Esophagus squamous epithelium (tissue), 5 donors: ENCODE results near the gene LGALS1. TPM values are rescaled to one million over a fixed set of nuclear protein-coding genes. Genes with fewer than 3 reads are reported as not detected.

Experiments used
- DNase-seq: peaks from one replicate; lab custom pipeline; 2025; lab: John Stamatoyannopoulos, UW
- H3K27ac ChIP-seq, 4 donors: fragments of 200-600 bp; sonication (generic); one replicate each; pipeline ENCODE4 v1.5.1; 2016 to 2019; ENCODE audit warnings: mild to moderate bottlenecking in 1 of 4
- H3K27me3 ChIP-seq, 4 donors: fragments of 200-600 bp; sonication (generic); 1 replicate in 3 of 4; 2 replicates in 1 of 4; pipeline versions ENCODE4 v1.5.1 to v1.6.0; 2017 to 2021; ENCODE audit warnings: antibody characterized with exemption in 1 of 4
- H3K36me3 ChIP-seq, 3 donors: fragments of 200-600 bp; sonication (generic); one replicate each; pipeline ENCODE4 v1.5.1; 2016 to 2019
- H3K4me1 ChIP-seq, 3 donors: fragments of 200-600 bp; sonication (generic); one replicate each; pipeline ENCODE4 v1.5.1; 2017 to 2019
- H3K4me3 ChIP-seq, 4 donors: fragments of 200-600 bp; sonication (generic); 1 replicate in 3 of 4; 2 replicates in 1 of 4; pipeline ENCODE4 v1.5.1; 2016 to 2019; ENCODE audit warnings: mild to moderate bottlenecking in 2 of 4, moderate library complexity in 1 of 4
- H3K9me3 ChIP-seq, 3 donors: fragments of 200-600 bp; sonication (generic); one replicate each; pipeline ENCODE4 v1.5.1; 2016 to 2019
- CTCF ChIP-seq, 6 experiments: fragments of 450-650 bp in 4 of 6; fragments of 200-600 bp in 2 of 6; sonication (generic) in 2 of 6; IDR thresholded peaks; one replicate each; pipeline ENCODE4 v1.5.1; 2016 to 2019; ENCODE audit warnings: antibody characterized with exemption in 6 of 6, mild to moderate bottlenecking in 4 of 6, moderate library complexity in 4 of 6
- POLR2A ChIP-seq, 4 donors: fragments of 450-650 bp; IDR thresholded peaks; one replicate each; pipeline ENCODE4 v1.6.1; 2017; ENCODE audit warnings: antibody characterized with exemption in 4 of 4, mild to moderate bottlenecking in 4 of 4, moderate library complexity in 3 of 4
- WGBS, 2 donors: methylation state at CpG; one replicate each; pipeline ENCODE4 v1.1.5; 2018; 5-methylcytosine and 5-hydroxymethylcytosine counted together
- intact Hi-C: fragments of 100-400 bp; cut with DNase I; formaldehyde crosslinking; loops from one replicate; pipeline ENCODE4 v1.15.0; 2022
- total RNA-seq, 4 donors: library from RNA; depleted of rRNA; stranded (reverse); fragments of >200 nt; gene quantifications; one replicate each; pipeline ENCODE4 v1.1.0, GENCODE V29; 2016
- donor health status: DM: yes; HTN: yes; CAD: no.

LGALS1 gene
- total RNA-seq, 4 donors from 2014 or later, result 25.4 to 261 (median 92.3) TPM

GRCh38 chr22:37662039-37662438 lies 13.4 kb upstream of the LGALS1 start:
- Histone ChIP-seq H3K4me1 (peaks cover 26 to 44% (median 28%) of the 10 kb centered on the region in 3 donors), H3K27me3 (no peaks in the 10 kb centered on the region)

GRCh38 chr22:37663521-37664140 lies 11.8 kb upstream of the LGALS1 start:
- H3K9me3 ChIP-seq, result no peaks in the 10 kb centered on the region
- H3K27me3 ChIP-seq, result no peaks in the 10 kb centered on the region
- 66 to 75% methylated on average over 16 of the region's 16 CpGs for WGBS, 2 donors
- no peak overlapping the region for H3K4me3 ChIP-seq
- peak overlapping the region in 2 of 4 donors; percentile 47 to 63 for H3K27ac ChIP-seq
- TF ChIP-seq POLR2A (IDR thresholded peaks at IDR 0.05), result no peak
- TF ChIP-seq CTCF (IDR thresholded peaks at IDR 0.05), result no peak
- intact Hi-C loops, result no loop called here
- DNase-seq, result no peak
- peaks cover 21 to 35% (median 22%) of the 10 kb centered on the region in 3 donors for H3K4me1 ChIP-seq
- H3K36me3 ChIP-seq, result peaks cover 0 to 17% (median 0%) of the 10 kb centered on the region in 3 donors

More at GRCh38 chr22:37662039-37662438, 13.4 kb upstream of the LGALS1 start:
- 89% methylated on average over 1 of the region's 5 CpGs; no CpG with 5 or more reads in 1 of the 2 donors for WGBS, 2 donors
- no peak for DNase-seq
- intact Hi-C loops, result no loop called here
- H3K27ac ChIP-seq, result peak overlapping the region; percentile 1 to 80 (median 69)
- H3K36me3 ChIP-seq, result peaks cover 0 to 17% (median 0%) of the 10 kb centered on the region in 3 donors
- no peaks in the 10 kb centered on the region for H3K9me3 ChIP-seq
- no peak overlapping the region for H3K4me3 ChIP-seq
- TF ChIP-seq POLR2A (IDR thresholded peaks at IDR 0.05) (no peak), CTCF (IDR thresholded peaks at IDR 0.05) (no peak)

GRCh38 chr22:37664249-37665101 lies 11.0 kb upstream of the LGALS1 start:
- Histone ChIP-seq H3K36me3 (peaks cover 0 to 17% (median 0%) of the 10 kb centered on the region in 3 donors), H3K27ac (no peak overlapping the region), H3K4me1 (peaks cover 14 to 30% (median 20%) of the 10 kb centered on the region in 3 donors), H3K4me3 (no peak overlapping the region), H3K9me3 (no peaks in the 10 kb centered on the region), H3K27me3 (no peaks in the 10 kb centered on the region)
- no peak for DNase-seq
- TF ChIP-seq POLR2A (IDR thresholded peaks at IDR 0.05) (no peak), CTCF (IDR thresholded peaks at IDR 0.05) (no peak)
- WGBS, 2 donors, result 72 to 74% methylated on average over 12 to 13 of the region's 16 CpGs
- intact Hi-C loops, result no loop called here

- WGBS, 2 donors, result 92 to 93% methylated on average over 3 to 18 of the region's 24 CpGs
- TF ChIP-seq POLR2A (IDR thresholded peaks at IDR 0.05) (no peak), CTCF (IDR thresholded peaks at IDR 0.05) (no peak)
- peaks cover 5 to 20% (median 10%) of the 10 kb centered on the region in 3 donors for H3K4me1 ChIP-seq
- H3K4me3 ChIP-seq, result no peak overlapping the region
- intact Hi-C loops, result no loop called here
- no peaks in the 10 kb centered on the region for H3K9me3 ChIP-seq
- no peak for DNase-seq
- H3K36me3 ChIP-seq, result peaks cover 0 to 17% (median 0%) of the 10 kb centered on the region in 3 donors
- no peak overlapping the region for H3K27ac ChIP-seq
- H3K27me3 ChIP-seq, result no peaks in the 10 kb centered on the region
These were observed 9.9 kb upstream of the LGALS1 start for GRCh38 chr22:37665487-37665886.

GRCh38 chr22:37669586-37669985 lies 5.8 kb upstream of the LGALS1 start:
- intact Hi-C loops, result no loop called here
- WGBS, 2 donors, result 61 to 74% methylated on average over 5 to 6 of the region's 6 CpGs
- peak overlapping the region in 1 of 4 donors; percentile 21 for H3K27ac ChIP-seq

More at GRCh38 chr22:37669586-37669985, 5.8 kb upstream of the LGALS1 start:
- H3K4me3 ChIP-seq, result no peak overlapping the region
- peaks cover 5 to 22% (median 15%) of the 10 kb centered on the region in 3 donors for H3K4me1 ChIP-seq
- no peak for TF ChIP-seq CTCF (IDR thresholded peaks at IDR 0.05)
- no peak for TF ChIP-seq POLR2A (IDR thresholded peaks at IDR 0.05)
- no peaks in the 10 kb centered on the region for H3K9me3 ChIP-seq
- no peak for DNase-seq
- peaks cover 0 to 17% (median 0%) of the 10 kb centered on the region in 3 donors for H3K36me3 ChIP-seq
- H3K27me3 ChIP-seq, result no peaks in the 10 kb centered on the region
